HG02970 (cell line): Measurements from ENCODE around the gene EMP1.
A peak's percentile ranks its signal among the peaks of the same experiment; 100 is the strongest.

Source experiments
- ATAC-seq: cut with Tn5 transposase; IDR thresholded peaks from one replicate; pipeline ENCODE4 v1.9.1; 2021; ENCODE audit warnings: mild to moderate bottlenecking, moderate library complexity, moderate number of reproducible peaks; ENCODE audit not compliant: unreplicated experiment, low FRiP score

Gene EMP1, protein sequence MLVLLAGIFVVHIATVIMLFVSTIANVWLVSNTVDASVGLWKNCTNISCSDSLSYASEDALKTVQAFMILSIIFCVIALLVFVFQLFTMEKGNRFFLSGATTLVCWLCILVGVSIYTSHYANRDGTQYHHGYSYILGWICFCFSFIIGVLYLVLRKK

DNA sequence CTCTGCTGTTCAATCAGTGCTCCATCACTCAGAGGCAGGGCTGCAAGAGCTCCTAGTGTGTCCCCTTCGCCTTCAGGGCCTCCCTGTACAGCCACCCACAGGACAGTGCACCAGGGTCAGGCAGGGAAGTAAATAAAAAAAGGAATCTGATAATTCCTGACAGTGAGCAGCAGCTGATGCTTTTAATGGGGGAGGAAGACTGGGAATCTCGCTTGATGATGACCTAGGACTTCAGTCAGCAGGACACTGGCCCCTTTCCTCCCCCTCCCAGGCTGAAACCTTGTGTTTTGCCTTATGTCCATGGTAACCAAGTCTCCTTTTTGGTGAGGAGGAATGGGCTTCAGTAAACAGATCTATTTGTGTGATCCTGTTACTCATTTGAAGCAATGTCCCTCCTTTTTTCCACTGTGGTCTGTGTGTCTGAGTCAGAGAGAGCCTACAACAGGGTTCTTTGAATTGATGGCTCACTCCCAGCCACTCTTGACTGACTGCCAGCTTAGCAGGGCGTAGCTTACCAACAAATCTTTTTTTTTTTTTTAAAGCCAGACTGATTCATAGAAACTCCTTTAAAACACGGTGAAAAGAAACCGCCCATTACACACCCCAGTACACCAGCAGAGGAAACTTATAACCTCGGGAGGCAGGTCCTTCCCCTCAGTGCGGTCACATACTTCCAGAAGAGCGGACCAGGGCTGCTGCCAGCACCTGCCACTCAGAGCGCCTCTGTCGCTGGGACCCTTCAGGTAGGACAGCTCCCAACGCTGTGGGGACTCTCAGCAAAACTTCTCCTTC, at the start of gene EMP1:
Gene EMP1, plus strand, starts transcription at position 597 of the 792 bp plus-strand sequence. CDS start 14,785 bp downstream, outside the sequence.
- peak; percentile 76 for ATAC-seq

DNA sequence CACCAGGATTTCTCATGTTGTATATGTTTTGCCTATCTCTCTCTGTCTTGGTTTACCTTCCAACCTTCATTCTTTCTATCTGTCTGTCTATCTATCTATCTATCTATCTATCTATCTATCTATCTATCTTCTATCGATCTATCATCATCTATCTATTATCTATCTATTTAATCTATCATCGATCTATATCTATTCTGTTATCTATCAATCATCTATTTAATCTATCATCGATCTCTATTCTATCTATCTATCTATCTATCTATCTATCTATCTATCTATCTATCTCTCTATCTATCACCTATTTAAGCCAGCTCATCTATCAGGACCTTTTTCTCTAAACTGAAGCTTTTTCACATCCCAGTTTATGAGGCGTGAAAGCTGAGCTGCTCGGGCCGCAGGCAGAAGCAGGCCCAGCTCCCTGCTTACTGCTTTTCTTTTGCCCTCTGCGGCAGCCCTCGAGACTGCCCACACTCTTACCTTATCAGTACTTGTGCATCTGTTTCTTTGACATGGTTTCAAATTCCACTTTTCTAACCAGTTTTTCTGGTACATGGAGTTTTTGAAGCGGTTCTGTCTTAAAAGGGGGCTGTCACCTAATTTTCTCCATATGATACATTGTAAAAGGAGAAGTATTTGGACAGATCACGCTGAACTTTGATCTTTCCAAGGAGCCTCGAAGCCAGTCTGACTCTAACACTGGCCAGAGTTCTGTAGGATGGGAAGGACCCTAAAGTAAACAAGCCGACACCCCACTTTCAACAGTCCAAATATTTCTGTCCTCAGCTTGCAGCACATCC, 48.6 kb upstream of the EMP1 start:
- ATAC-seq = no peak

DNA sequence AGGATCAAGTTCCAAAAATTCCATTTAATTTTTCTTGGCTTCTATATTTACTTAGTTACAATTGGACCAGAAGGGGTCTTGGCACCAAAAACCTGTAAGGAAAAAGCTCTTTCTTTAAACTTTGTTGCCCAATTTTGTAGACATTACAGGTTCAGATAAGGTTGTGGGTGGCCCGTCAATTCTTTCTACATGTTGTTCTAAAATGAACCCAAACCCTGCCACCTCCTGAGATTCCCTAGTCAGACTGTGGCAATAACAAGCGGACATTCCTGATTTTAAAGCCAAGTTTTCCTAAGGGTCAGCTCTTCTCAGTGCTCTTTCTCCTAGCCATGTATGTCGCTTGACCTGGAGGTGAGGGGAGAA, 48.1 kb upstream of the EMP1 start:
- ATAC-seq = no peak

DNA sequence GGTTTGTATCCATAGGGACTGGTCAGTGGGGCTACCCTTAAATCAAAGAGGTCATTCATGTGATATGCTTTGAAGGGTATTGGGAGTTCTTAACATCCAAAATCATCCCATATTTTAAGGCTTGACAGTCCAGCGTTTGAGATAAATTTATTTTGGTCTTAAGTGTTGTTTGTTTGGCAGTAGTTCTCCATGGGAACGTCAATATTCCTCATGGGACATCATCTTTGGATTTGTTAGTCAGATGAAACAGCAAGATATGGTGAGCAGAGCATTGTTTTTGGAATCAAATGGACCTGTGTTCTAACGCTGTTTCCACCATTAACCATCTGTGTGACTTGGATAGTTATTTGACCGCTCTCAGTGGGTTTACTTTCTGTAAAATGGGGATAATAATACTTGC, 47.1 kb upstream of the EMP1 start:
- no peak for ATAC-seq

DNA sequence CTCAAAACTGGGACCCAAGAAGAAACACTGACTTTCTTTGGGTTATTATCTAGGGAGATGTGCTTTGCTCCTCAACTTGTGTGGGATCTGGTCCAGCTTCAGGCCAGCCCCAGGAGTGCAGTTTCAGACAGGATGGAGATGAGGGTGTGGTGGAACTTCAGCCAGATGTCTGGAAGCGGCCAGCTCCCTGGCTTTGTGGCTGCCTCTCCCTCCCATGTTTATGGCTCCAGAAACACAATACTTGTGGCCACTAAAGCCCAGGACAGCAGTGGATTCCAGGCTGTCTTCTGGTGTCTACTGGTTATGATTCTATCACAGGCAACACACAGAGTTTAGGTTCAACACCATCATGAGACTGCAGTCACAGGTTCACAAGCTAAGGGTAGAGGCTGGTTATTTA, 44.2 kb upstream of the EMP1 start:
- no peak for ATAC-seq

DNA sequence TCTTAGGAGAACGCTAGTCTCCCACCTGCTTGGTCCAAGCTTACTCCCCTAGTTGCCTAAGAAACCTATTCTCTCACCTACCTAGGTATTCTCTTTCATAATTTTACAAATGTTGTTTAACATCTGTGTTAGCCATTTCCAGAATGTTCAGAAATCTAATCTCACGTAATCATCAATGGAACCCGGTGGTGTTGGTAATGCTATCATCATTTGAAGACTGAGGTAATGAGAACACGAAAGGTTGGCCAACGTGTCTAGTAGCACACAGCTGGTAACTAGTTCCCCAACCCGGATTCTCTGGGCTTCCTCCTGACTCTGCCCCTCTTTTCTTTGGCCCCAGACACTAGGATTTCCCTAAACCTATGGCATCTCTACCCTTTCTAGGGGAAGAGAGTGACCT, 43.8 kb upstream of the EMP1 start:
- no peak for ATAC-seq

DNA sequence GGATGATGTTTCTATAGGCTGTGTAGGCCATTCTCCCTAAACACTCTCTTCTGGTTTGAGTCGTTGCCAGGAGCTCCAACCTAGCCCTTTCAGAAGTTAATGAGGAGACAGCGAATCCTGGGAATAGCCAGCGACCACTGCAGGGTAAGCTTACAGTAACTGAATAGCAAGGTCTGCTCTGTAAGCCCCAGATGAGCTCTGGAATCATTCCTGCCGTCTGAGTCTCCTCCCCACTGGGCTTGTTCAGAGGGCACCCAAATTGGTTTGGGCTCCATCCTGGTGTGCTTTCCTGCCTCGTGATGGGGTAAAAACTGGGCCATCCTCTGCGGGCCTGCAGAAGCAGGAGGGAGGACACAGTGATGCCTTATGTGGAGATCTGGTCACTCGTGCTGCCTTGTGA, 43.3 kb upstream of the EMP1 start:
- ATAC-seq = no peak

DNA sequence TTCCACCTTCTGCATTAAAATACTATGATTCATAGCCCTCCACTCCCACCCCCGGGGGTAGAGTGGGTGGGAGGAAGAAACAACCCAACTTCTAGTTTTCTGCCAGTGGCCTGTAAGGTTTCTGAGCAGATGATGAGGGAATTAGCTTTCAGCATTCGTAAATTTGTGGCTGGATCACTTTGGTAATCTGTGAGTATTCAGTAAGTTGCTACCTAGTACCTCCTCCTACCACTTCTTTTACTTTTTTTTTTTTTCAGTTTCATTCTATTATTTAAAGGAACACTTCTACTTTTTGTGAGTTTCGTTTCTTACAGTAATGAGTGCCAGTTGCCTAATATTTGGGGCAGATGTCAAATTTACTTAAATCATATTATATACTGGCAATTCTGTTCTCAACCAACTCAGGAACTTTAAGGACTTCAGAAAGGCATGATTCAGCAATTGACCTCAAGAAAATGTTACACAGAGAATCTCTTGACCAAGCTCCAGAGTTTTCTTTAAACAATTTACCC, 42.4 kb upstream of the EMP1 start:
- no peak for ATAC-seq

DNA sequence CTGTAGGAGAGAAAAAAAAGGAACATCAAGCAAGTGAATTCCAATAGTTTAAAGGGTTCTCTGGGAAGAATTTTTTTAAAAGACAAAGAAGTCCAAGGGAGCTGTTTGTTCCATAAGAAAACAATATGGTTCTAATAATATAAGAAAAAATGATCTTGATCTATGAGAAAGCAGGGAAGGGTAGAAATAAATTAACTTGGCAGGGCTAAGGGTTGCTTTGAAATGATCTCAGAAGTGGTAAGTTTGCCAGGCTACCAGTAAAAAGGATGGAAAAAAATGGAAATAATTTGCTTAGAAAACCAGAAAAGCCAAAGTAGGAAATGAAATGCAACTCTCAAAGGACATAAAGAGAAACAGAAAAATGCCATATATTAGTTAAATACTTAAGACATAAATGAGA, 41.7 kb upstream of the EMP1 start:
- no peak for ATAC-seq

DNA sequence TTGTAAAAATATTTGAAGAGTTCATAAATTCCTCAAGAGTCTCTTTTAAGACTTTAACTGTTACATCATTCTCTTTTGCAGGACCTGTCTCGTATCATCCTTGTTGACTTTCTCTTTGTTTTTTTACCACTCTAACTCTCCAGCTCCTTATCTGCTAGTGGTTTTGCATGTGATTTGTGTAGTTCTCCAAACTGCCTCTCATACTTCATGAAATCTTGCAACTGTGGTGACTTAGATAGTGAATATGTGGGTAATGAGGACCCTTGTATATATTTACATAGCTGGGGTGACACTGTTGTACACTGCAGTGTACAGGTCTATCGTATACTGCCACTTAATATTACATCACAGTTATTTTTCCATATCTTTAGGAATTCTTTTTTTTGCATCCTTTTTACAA, 40.2 kb upstream of the EMP1 start:
- ATAC-seq = no peak

DNA sequence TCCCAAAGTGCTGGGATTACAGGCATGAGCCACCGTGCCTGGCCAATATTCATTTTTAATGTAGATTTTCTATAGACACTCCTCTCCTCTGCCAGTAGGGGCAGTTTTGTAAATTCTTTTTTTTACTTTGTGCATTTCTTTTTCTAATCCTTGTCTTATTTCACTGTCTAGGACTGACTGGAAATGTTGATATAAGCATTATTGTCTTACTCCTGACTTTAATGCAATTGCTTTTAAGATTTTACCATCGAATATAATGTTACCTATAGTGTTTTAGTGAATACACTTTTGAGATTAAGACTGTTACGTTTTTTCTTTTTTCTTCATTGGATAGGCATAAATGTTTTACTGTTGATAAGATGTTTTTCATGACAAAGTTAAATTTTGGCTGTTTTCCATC, 35.4 kb upstream of the EMP1 start:
- no peak for ATAC-seq

DNA sequence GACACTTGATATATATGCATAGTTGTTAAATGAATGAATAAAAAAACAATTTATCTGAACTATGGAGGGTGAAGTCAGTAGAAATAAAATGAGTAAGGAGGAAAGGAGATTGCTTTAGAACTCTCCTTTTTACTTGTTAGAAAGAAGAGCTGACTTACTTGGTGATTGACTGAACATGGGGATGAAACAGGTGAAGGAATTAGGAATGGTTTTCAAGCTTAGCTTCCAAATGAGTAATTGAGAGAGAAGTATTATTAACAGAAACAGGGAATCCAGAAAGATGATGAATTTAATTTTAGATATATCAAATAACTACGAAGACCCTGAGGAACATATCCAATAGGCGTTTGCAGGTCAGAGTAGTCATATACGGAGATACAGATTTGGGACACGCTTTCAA, 33.6 kb upstream of the EMP1 start:
- ATAC-seq = no peak

DNA sequence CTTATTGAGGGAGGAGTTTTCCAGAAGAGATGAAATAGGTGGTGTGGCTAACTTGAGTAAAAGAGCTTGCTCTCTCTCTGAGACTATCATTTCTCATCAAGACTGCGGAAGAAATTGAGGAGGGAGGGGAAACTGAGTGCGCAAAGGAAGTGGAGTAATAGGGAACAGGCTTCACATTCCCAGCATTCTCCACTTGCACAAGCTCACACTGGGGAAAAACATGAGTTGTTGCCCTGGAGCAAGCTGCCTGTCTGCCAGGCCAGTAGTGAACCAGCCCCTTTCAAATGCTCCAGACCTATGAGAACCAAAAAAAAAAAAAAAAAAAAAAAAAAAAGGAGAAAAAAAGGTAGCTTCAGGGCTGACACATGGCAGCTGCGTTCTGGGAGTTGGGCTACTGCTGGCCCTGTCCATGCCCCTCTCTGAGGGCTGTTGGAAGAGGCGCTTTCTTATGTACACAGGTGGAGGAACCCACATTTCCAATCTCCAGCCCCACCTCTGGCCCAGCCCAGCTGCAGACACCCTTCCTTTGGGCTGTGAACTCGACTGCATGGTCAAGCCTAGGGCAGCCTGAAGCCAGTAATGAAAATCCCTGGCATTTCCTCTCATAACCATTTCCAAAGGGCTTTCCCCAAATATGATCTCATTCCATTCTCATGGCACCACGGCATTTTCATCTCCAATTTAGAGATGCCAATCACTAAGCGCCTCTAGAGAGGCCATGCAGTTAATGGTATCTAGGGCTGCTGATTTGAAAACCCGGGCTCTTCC, 32.5 kb upstream of the EMP1 start:
- no peak for ATAC-seq

DNA sequence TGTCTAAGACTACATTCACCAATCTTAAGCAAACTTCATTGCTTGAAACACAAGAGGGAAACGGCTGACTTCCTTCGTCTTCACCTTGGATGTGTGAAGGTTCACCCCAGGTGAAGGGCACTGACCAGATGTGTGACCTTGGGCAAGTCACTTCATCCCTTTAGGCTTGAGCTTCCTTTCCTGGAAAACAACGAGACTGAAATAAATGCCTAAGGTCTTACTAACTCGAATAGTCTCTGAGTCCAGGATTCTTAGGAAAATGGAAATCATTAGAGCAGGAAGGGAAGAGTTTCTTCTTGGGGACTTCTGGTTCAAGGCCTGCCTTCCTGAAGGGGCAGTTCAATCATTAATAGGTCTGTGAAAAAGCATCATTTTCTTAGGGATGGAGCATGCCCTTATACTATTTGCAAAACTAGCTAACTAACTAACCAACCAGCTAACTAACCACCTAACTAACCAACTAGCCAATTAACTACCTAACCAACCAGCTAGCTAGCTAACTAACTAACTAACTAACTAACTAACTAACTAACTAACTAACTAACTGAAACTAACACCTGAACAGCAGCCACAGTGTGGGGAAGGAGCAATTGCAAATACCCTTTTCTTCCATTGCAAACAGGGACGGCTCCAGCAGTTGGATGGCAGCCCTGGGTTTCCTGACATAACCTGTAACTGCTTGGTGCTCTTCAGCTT, 31.5 kb upstream of the EMP1 start:
- ATAC-seq = no peak

DNA sequence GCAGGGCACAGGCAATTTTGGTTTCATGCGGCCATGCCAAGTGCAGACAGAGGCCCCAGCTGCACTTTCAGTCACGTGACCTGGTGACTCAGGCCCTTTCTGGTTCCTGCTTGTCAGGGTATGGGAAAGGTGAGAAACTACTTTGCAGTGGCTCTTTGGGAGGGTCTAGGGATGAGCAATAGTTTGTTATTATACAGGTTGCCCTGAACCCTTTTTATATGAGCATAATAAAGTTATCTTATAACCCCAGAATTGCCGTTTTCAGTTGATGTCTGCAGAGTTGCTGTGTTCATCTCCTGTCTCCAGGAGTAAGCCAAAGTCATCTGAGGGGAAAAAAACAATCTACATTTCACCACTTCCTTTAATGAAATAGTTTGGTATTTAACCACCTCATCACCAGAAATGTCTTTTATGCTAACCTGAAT, 30.9 kb upstream of the EMP1 start:
- ATAC-seq = no peak

DNA sequence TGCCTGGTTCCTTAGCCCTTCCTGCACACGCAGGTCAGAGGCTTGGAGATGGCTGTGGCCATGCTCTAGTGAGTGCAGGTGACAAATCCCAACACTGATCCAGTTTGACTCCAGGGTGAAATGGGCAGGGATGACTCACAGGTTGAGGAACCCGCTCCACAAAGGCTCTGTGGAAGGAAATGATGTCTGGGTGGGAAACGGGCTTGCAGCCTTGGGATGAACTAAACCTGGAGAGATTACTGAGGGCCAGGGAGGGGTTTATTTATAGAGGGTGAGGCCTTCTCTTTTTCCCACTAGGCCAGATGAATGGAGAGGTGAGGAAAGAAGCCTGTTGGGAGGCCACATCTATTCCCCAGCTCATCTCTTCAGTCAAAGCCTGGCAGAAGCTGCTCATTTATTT, 29.3 kb upstream of the EMP1 start:
- ATAC-seq = no peak

DNA sequence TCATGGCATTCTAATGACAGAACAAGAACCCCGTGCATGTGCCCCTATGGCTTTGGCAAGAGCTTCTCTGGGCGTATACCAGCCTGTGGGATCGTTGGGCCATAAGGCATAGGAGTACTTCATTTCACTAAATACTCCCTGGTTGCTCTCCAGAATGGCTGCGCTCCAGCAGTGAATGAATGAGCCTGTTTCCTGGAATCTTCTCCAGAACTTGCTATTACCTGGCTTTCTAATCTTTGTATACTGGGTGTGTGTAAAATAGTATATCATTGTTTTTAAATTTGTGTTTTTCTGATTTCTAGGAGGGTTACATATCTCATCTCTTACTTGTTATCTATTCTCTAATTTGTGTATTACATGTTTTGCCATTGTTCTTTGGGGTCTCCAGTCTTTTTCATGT, 28.6 kb upstream of the EMP1 start:
- no peak for ATAC-seq

DNA sequence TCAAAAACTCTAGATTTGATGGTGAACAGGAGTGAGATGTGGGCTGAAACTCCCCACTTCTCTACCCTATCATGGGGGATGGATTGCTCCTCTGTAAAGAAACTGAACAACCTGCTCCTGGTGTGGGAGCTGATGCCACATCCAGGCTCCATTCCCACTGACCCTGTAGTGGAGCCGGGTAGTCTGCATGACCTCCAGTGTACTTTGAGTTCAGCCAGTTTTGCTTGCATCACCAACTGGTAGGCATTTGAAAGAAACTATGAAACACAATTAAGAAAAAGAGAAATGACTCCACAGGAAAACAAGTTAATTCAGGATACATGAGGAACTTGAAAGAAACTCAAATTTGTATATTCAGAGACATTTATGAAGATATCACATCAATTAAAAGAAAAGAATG, 27.3 kb upstream of the EMP1 start:
- no peak for ATAC-seq

DNA sequence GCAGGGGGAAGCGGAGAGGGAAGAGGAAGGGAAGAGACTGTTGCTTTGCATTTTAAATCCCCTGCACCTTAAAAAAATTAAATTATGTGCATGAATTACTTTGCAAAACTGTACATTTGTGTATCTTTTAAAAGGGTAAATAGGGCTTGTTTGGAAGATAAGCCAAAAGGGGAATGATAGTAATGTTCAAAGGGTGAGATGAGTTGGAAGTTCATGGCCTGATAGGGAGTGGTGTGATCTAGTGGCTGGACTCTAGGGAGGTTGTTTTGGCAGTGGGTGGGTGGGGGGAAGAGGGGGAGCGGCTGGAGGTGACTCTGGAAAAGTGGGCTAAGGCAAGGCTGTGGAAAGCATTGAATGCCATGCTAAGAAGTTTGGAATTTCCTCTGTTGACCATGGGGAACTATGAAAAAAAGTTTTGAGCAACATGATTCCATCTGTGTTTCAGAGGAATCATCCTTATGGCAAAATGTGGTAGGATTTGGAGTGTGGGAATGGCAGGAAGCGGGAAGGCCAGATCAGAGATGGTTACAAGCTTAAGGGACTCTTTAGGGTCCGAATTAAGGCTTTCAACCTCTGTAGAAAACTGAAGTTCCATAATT, 25.5 kb upstream of the EMP1 start:
- no peak for ATAC-seq
